HG02885 (cell line): ENCODE data around the gene ADGRL4.

Experiments
- ATAC-seq: cut with Tn5 transposase; IDR thresholded peaks from one replicate; pipeline ENCODE4 v1.9.1; 2021; ENCODE audit warnings: mild to moderate bottlenecking; ENCODE audit not compliant: unreplicated experiment, poor library complexity

ADGRL4 gene

GRCh38 chr1:78840453-78841271, 165.9 kb downstream of the ADGRL4 start:
- peak; percentile 39 for ATAC-seq
